SK-N-MC (cell line): ENCODE measurements around the gene CCDC185.

Source experiments
- DNase-seq: peaks from one replicate; pipeline ENCODE4 v3.0.0-alpha.2; 2011; ENCODE audit warnings: low read depth, low spot score
- H3K27ac ChIP-seq: fragments of 200-600 bp; sonication (generic); 2 replicates; pipeline ENCODE4 v1.5.1; 2016; ENCODE audit warnings: mixed run types
- H3K36me3 ChIP-seq: fragments of 200-600 bp; sonication (generic); 2 replicates; pipeline ENCODE4 v1.6.1; 2017; ENCODE audit warnings: antibody characterized with exemption, low read length, mixed read lengths; ENCODE audit not compliant: insufficient read depth
- H3K4me3 ChIP-seq: fragments of 200-600 bp; sonication (generic); 2 replicates; pipeline ENCODE4 v1.5.1; 2016
- H3K9ac ChIP-seq: fragments of 200-600 bp; sonication (generic); 2 replicates; pipeline ENCODE4 v1.8.0; 2017; ENCODE audit warnings: mixed run types, mixed read lengths; ENCODE audit not compliant: insufficient read length
- H3K9me3 ChIP-seq: fragments of 200-600 bp; sonication (generic); 2 replicates; pipeline ENCODE4 v1.6.1; 2017; ENCODE audit warnings: low read depth, mild to moderate bottlenecking, antibody characterized with exemption, low read length, moderate library complexity, mixed read lengths
- EZH2 ChIP-seq: fragments of 200-600 bp; sonication (generic); IDR thresholded peaks from one replicate; pipeline ENCODE4 v1.6.1; 2017; ENCODE audit warnings: antibody characterized with exemption
- FOXP2 ChIP-seq: optimal IDR thresholded peaks from 2 replicates; pipeline ENCODE3; 2011; ENCODE audit warnings: mild to moderate bottlenecking, moderate library complexity; ENCODE audit not compliant: insufficient read depth; ENCODE audit errors: extremely low read length, control extremely low read depth
- POLR2AphosphoS5 ChIP-seq: IDR thresholded peaks from 2 replicates; pipeline ENCODE4 v1.6.1; 2012; ENCODE audit warnings: mild to moderate bottlenecking, low read depth, low read length, borderline replicate concordance

The CCDC185 gene

DNA sequence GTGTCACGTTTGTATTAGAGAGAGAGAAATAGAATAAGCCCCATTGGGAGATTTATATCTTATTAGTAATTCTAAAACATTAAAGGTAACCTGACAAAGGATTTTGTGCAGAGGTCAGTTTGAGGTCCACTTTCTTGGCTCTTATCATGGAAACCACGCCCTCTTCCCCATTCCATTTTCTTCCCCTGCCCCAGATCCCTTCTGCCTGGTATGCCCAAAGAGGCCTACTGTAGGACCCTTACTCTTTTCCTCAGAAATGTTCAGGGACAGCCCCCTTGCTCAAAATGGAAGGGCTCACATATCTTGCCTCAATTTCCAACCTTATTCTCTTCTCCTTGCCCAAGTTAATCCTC, 9.6 kb downstream of the CCDC185 start:
- Histone ChIP-seq H3K4me3 (no peak overlapping the region), H3K9me3 (no peaks in the 10 kb centered on the region), H3K27ac (no peak overlapping the region), H3K9ac (no peak overlapping the region), H3K36me3 (no peaks in the 10 kb centered on the region)
- no peak for DNase-seq
- TF ChIP-seq POLR2AphosphoS5, result no peak
- TF ChIP-seq FOXP2, result no peak
- no peak for TF ChIP-seq EZH2

DNA sequence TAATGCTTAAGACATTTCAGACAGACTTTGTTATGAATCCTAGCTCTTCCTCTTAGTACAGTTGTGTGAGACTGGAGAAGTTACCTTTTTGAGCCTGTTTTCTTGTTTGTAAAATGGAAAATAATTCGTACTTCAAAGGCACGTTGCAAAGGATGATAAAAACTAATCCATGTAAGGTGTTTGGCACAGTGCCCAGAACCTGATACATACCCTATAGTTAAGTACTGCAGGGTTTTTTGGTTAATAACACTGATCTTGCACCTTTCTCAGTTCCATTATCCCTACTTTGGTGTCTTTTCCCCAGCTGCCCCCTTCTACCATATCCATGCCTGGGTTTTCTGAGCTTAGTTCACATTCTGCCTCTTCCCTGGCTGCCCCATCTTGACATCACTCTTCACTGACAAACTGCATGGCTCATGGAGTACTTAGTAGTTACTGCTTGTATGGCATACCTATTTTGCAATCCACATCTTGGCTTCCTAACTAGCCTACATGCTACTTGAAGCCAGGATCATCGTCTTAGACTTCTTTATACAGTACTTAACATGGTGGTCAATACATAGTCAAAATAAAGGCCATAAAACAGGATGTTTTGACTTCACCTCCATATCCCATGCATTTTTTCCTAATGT, 10.1 kb downstream of the CCDC185 start:
- Histone ChIP-seq H3K27ac (no peak overlapping the region), H3K36me3 (no peaks in the 10 kb centered on the region), H3K9me3 (no peaks in the 10 kb centered on the region), H3K4me3 (no peak overlapping the region), H3K9ac (no peak overlapping the region)
- DNase-seq, result no peak
- TF ChIP-seq EZH2 (no peak), FOXP2 (no peak), POLR2AphosphoS5 (no peak)

DNA sequence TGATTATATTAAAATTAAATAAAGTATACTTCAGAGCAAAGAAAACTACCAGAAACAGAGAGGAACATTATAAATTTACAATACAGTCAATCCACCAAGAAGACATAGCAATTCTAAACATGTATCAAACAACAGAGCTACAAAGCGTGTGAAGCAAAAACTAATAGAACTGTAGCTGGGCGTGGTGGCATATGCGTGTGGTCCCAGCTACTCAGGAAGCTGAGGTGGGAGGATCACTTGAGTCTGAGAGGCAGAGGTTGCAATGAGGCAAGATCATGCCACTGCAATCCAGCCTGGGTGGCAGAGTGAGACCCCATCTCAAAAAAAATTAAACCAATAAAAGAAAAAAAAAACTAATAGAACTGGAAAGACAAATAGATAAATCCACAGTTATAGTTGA, 12.3 kb downstream of the CCDC185 start:
- no peak for TF ChIP-seq FOXP2
- TF ChIP-seq EZH2, result no peak
- no peak for TF ChIP-seq POLR2AphosphoS5
- H3K9me3 ChIP-seq, result no peaks in the 10 kb centered on the region
- no peak for DNase-seq
- H3K27ac ChIP-seq, result no peak overlapping the region
- H3K36me3 ChIP-seq, result no peaks in the 10 kb centered on the region
- no peak overlapping the region for H3K9ac ChIP-seq
- no peak overlapping the region for H3K4me3 ChIP-seq

DNA sequence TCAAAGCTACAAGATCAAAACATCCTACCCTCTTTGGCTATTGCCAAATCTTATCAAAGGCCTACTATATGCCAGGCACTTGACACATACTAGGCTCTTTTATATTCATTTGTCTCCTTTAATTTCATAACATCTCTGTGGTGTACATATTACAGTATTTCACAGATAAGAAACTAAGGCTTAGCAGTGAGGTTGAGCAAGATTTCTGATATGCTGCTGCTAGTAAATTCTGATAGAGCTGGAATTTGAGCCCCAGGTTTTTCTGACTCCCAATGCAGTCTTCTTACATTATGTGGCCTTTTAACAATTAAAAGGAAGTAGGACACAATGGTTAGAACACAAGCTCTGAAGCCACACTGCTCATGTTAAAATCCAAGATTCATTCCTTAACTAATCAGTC, 16.8 kb downstream of the CCDC185 start:
- no peak for DNase-seq
- no peak overlapping the region for H3K9ac ChIP-seq
- no peaks in the 10 kb centered on the region for H3K9me3 ChIP-seq
- no peak overlapping the region for H3K4me3 ChIP-seq
- H3K36me3 ChIP-seq, result no peaks in the 10 kb centered on the region
- no peak for TF ChIP-seq EZH2
- H3K27ac ChIP-seq, result no peak overlapping the region

DNA sequence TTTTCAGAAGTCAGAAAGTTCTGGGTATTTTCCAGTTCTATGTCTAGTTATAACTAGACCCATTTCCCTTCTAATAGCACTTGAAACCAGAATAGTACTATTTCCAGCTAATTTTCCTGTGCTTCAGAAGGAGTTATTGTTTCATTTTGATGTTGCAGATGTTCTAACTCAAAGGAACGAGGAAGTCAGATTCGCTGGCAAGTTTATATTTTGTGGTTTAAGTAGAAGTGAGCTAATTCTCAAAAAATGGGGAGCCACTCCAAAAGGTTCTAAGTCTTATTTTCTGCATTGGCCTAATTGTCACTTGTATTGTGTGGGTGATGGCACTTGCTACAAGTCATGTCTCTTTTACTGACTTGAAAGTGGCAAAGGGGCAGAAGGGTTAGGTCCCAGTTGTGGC, 18.1 kb downstream of the CCDC185 start:
- Histone ChIP-seq H3K27ac (no peak overlapping the region), H3K36me3 (no peaks in the 10 kb centered on the region), H3K4me3 (no peak overlapping the region), H3K9me3 (no peaks in the 10 kb centered on the region), H3K9ac (no peak overlapping the region)
- no peak for DNase-seq
- no peak for TF ChIP-seq EZH2
- TF ChIP-seq POLR2AphosphoS5, result no peak
- no peak for TF ChIP-seq FOXP2

DNA sequence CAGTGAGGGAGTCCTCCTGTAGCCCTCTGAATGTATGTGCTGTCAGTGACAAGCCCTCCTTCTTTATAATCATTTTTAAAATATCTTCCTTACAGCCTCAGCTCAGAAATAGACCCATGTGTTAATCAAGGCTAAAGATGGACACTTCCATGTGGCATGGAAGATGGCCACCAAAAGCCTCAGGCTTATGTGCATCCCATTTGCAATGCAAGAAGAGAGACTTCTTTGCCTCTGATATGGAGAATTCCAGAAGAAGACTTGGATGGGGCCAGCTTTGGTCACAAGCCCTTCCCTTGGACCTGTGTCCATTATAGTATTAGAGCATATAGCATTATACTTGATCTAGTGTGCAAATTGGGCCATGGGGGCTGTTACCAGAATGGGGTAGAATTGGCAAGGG, 18.5 kb downstream of the CCDC185 start:
- Histone ChIP-seq H3K4me3 (no peak overlapping the region), H3K9ac (no peak overlapping the region), H3K36me3 (no peaks in the 10 kb centered on the region), H3K27ac (no peak overlapping the region), H3K9me3 (no peaks in the 10 kb centered on the region)
- DNase-seq, result no peak
- TF ChIP-seq FOXP2 (no peak), EZH2 (no peak), POLR2AphosphoS5 (no peak)

DNA sequence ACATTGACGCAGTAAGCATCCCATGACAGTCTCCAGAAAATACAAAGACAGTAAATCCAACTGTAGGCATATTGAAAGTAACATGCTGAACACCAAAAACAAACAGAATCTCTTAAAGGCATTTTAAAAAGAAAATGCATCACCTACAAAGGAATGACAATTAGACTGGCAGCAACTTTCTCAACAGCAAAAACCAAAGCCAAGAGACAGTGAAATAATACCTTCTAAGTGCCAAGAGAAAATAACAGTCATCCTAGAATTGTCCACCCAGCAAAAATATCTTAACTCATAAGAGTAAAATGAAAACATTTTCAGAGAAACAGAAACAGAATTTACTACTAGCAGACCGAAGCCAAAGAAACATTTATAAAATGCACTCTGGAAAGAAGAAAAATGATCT, 20.0 kb downstream of the CCDC185 start:
- H3K36me3 ChIP-seq, result no peaks in the 10 kb centered on the region
- TF ChIP-seq EZH2 (no peak), FOXP2 (no peak), POLR2AphosphoS5 (no peak)
- no peak overlapping the region for H3K27ac ChIP-seq
- H3K4me3 ChIP-seq, result no peak overlapping the region
- DNase-seq, result no peak
- H3K9ac ChIP-seq, result no peak overlapping the region
- no peaks in the 10 kb centered on the region for H3K9me3 ChIP-seq

DNA sequence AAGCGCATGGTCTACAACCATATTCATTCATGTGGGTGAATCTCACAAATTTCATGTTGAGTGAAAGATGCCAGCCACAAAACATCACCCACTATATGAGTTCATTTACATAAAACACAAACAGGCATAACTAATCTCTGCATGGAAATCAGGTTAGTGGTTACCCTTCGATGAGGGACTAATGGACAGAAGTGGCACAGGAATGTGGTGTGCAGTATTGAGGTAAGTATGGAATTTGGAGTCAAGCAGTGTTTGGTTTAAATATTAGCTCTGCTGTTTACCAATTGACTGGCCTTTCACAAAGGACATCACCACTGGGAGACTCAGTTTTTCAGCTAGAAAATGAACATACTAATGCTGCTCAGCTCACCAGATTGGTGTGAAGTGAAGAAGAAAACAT, 24.2 kb downstream of the CCDC185 start:
- Histone ChIP-seq H3K27ac (no peak overlapping the region), H3K9ac (no peak overlapping the region), H3K4me3 (no peak overlapping the region), H3K9me3 (no peaks in the 10 kb centered on the region), H3K36me3 (no peaks in the 10 kb centered on the region)
- TF ChIP-seq EZH2, result no peak
- no peak for TF ChIP-seq POLR2AphosphoS5
- TF ChIP-seq FOXP2, result no peak
- no peak for DNase-seq

DNA sequence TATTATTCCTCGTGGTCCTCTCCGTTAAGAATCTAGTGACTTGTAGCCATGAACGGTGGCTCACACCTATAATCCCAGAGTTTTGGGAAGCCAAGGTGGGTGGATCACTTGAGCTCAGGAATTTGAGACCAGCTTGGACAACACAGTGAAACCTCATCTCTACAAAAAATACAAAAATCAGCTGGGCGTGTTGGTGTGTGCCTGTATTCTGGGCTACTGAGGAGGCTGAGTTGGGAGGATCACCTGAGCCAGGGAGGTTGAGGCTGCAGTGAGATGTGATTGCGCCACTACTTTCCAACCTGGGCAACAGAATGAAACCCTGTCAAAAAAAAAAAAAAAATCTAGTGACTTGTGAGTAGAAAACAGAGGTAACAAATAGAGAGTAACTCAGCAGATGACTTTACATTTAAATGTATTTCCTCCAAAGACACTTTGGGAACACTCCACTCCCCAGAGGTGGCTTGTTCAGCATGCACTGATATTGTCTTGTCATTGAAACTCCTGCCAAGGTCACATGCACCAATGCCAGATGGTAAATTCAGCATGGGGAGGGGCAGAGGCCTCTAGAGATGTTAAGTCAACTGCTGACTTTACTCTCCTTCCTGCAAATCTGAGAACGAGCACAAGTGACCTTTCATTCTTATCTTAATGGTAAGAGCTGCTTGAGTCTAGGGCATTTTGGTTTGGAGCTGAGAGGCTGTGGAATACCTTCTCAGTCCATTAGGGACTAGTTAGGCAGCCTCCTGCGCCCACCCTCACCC, 24.9 kb downstream of the CCDC185 start:
- H3K36me3 ChIP-seq, result no peaks in the 10 kb centered on the region
- H3K9me3 ChIP-seq, result no peaks in the 10 kb centered on the region
- no peak overlapping the region for H3K27ac ChIP-seq
- DNase-seq, result no peak
- H3K4me3 ChIP-seq, result no peak overlapping the region
- H3K9ac ChIP-seq, result no peak overlapping the region
- no peak for TF ChIP-seq EZH2
- no peak for TF ChIP-seq FOXP2
- TF ChIP-seq POLR2AphosphoS5, result no peak

DNA sequence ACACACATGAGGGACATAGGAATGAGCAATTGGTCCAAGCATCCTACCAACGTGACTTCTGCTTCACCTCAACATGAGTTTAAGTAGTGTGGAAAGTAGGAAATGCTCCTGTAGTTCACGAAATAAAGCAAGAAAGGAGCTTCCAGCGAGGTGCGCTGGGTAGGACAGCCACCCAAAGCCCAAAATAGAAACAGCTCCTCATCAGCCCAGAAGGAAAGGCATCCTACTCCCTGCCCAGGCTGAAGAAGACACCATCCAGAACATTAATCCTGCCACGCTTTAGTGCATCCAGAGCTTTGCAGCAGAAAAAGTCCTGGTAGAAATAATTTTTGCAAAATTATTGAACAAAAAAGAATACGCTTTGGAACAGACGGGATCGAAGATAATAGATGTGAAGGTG, 25.9 kb downstream of the CCDC185 start:
- TF ChIP-seq POLR2AphosphoS5, result no peak
- H3K4me3 ChIP-seq, result no peak overlapping the region
- no peak overlapping the region for H3K9ac ChIP-seq
- H3K27ac ChIP-seq, result no peak overlapping the region
- DNase-seq, result no peak
- H3K9me3 ChIP-seq, result no peaks in the 10 kb centered on the region
- no peaks in the 10 kb centered on the region for H3K36me3 ChIP-seq
